OCI-LY3 (cell line): ENCODE results near the gene LINC01488.

Experiments used
- CTCF ChIP-seq: fragments of 200-600, 300-600 bp; sonication (generic); IDR thresholded peaks from 2 replicates; pipeline ENCODE4 v1.5.1; 2014; ENCODE audit warnings: antibody characterized with exemption, low read length, low read depth
- EZH2phosphoT487 ChIP-seq: fragments of 200-600 bp; shearing (Covaris generic); IDR thresholded peaks from 2 replicates; pipeline ENCODE4 v1.6.1; 2018; ENCODE audit warnings: antibody characterized with exemption, mixed run types, low read depth

DNA sequence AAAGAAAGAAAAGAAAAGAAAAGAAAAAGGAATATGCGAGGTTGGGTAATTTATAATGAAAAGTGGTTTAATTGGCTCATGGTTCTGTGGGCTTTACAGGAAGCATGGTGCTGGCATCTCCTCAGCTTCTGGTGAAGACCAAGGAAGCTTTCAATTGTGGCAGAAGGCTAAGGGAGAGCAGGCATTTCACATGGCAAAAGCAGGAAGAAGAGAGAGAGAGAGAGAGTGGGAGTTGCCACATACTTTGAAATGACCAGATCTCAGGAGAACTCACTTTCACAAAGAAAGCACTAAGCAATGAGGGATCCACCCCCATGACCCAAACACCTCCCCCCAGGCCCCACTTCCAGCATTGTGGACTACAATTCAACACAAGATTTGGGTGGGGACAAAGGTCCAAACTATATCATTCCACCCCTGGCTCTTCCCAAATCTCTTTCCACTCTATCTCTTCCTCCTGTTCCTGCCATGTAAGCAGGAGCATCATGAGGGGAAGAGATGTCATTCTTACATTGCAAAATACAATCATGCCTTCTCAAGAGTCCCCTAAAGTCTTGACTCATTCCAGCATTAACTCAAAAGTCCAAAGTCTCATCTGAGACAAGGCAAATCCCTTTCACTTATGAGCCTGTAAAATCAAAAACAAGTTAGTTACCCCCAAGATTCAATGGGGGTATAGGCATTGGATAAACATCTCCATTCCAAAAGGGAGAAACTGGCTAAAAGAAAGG lies 38.9 kb downstream of the LINC01488 start:
- no peak for TF ChIP-seq CTCF
- TF ChIP-seq EZH2phosphoT487, result no peak
